Thymus (tissue), 14 donors: ENCODE results near the gene EPHA3. TPM values are rescaled to one million over a fixed set of nuclear protein-coding genes. Genes with fewer than 3 reads are reported as not detected.
A peak's percentile ranks its signal among the peaks of the same experiment; 100 is the strongest.

Source experiments
- DNase-seq, 9 donors: peaks; one replicate each; pipeline ENCODE4 v3.0.0-alpha.2; 2013; ENCODE audit warnings: low spot score in 9 of 9, low read depth in 6 of 9, missing footprints in 1 of 9
- H3K27ac ChIP-seq, 2 donors: one replicate each; pipeline ENCODE4 v1.5.1; 2013; ENCODE audit warnings: control low read depth in 1 of 2, low read depth in 1 of 2, low read length in 1 of 2, mild to moderate bottlenecking in 1 of 2, moderate library complexity in 1 of 2
- H3K27me3 ChIP-seq, 2 donors: one replicate each; pipeline ENCODE4 v1.5.1; 2013; ENCODE audit warnings: low read length in 1 of 2; ENCODE audit not compliant: control insufficient read depth in 2 of 2, insufficient read depth in 1 of 2
- H3K36me3 ChIP-seq, 2 donors: one replicate each; pipeline ENCODE4 v1.5.1; 2013; ENCODE audit warnings: low read length in 1 of 2, mild to moderate bottlenecking in 1 of 2, moderate library complexity in 1 of 2; ENCODE audit not compliant: control insufficient read depth in 2 of 2, insufficient read depth in 2 of 2
- H3K4me1 ChIP-seq, 2 donors: one replicate each; pipeline ENCODE4 v1.5.1; 2013; ENCODE audit warnings: low read length in 2 of 2; ENCODE audit not compliant: control insufficient read depth in 2 of 2, insufficient read depth in 2 of 2
- H3K4me3 ChIP-seq, 2 donors: one replicate each; pipeline ENCODE4 v1.5.1; 2013; ENCODE audit warnings: low read length in 2 of 2, control low read depth in 1 of 2, mild to moderate bottlenecking in 1 of 2
- H3K9me3 ChIP-seq, 2 donors: one replicate each; pipeline ENCODE4 v1.5.1; 2013; ENCODE audit warnings: low read length in 1 of 2, mild to moderate bottlenecking in 1 of 2; ENCODE audit not compliant: control insufficient read depth in 2 of 2, insufficient read depth in 1 of 2
- WGBS: extraction: QIAGEN DNeasy Blood & Tissue Kit; methylation state at CpG from one replicate; pipeline ENCODE4 v1.1.7; 2013; 5-methylcytosine and 5-hydroxymethylcytosine counted together
- long read RNA-seq, 10 donors: transcript quantifications; one replicate each; lab custom pipeline, GENCODE V29; 2026
- polyA plus RNA-seq: library from polyadenylated mRNA; stranded (reverse); fragments of 200-250 nt; gene quantifications from one replicate; pipeline ENCODE4 v1.2.3, GENCODE V29; 2013
- total RNA-seq: library from RNA; stranded (reverse); fragments of 120-200 nt; gene quantifications from one replicate; pipeline ENCODE4 v1.2.4, GENCODE V29; 2013
- donor health status: healthy.

Gene EPHA3
- total RNA-seq (1.9 TPM), polyA plus RNA-seq (0.73 TPM)
- long read RNA-seq, donor 1: 0 reads
- long read RNA-seq, donor 2: 0 reads
- long read RNA-seq, donor 3, partial matches to known transcripts: 0 of 1 reads
- long read RNA-seq, donor 3, other reads (novel, unspliced or antisense): 0 of 1 reads
- long read RNA-seq, donor 4: 0 reads
- long read RNA-seq, donor 5: 0 reads
- long read RNA-seq, donor 6: 0 reads
- long read RNA-seq, donor 7: 0 reads
- long read RNA-seq, donor 8: 0 reads
- long read RNA-seq, donor 9: 0 reads
- long read RNA-seq, donor 10: 0 reads

- peak within 1 kb of the TSS; percentile 25 to 32 for H3K4me3 ChIP-seq
- no peak within 1 kb of the TSS for H3K27ac ChIP-seq
- WGBS: 3% methylated on average over 32 of the region's 32 CpGs
These were observed at the start of gene EPHA3 for GRCh38 chr3:89107461-89108290. TSS of gene EPHA3 (plus strand) at chr3:89107621. CDS start at chr3:89107749, 128 bp downstream.

GRCh38 chr3:89058371-89058770 lies 49.0 kb upstream of the EPHA3 start:
- H3K9me3 ChIP-seq: no peaks in the 10 kb centered on the region
- no peaks in the 10 kb centered on the region for H3K27me3 ChIP-seq
- 94% methylated on average over 2 of the region's 2 CpGs for WGBS
- H3K4me3 ChIP-seq: no peak overlapping the region
- no peak overlapping the region for H3K27ac ChIP-seq
- no peaks in the 10 kb centered on the region for H3K36me3 ChIP-seq
- H3K4me1 ChIP-seq: no peaks in the 10 kb centered on the region
- no peak for DNase-seq

More at GRCh38 chr3:89107461-89108290, at the start of gene EPHA3:
- Histone ChIP-seq H3K9me3 (no peaks in the 10 kb centered on the region), H3K4me1 (no peaks in the 10 kb centered on the region), H3K27me3 (peaks cover 0 to 10% of the 10 kb centered on the region in 2 donors), H3K36me3 (no peaks in the 10 kb centered on the region)
- DNase-seq: peak in 7 of 9 donors; percentile 24 to 73 (median 48)

GRCh38 chr3:89059211-89059925 lies 48.1 kb upstream of the EPHA3 start:
- no peak overlapping the region for H3K27ac ChIP-seq
- no peaks in the 10 kb centered on the region for H3K27me3 ChIP-seq
- 82% methylated on average over 5 of the region's 5 CpGs for WGBS
- H3K36me3 ChIP-seq: no peaks in the 10 kb centered on the region
- no peak for DNase-seq
- H3K9me3 ChIP-seq: no peaks in the 10 kb centered on the region
- no peaks in the 10 kb centered on the region for H3K4me1 ChIP-seq
- no peak overlapping the region for H3K4me3 ChIP-seq

GRCh38 chr3:89061259-89061658 lies 46.2 kb upstream of the EPHA3 start:
- Histone ChIP-seq H3K9me3 (no peaks in the 10 kb centered on the region), H3K27me3 (no peaks in the 10 kb centered on the region), H3K27ac (no peak overlapping the region), H3K36me3 (no peaks in the 10 kb centered on the region), H3K4me1 (no peaks in the 10 kb centered on the region), H3K4me3 (no peak overlapping the region)
- WGBS: 94% methylated on average over 2 of the region's 2 CpGs
- no peak for DNase-seq

- Histone ChIP-seq H3K4me1 (no peaks in the 10 kb centered on the region), H3K27me3 (no peaks in the 10 kb centered on the region), H3K27ac (no peak overlapping the region), H3K36me3 (no peaks in the 10 kb centered on the region), H3K9me3 (no peaks in the 10 kb centered on the region), H3K4me3 (no peak overlapping the region)
- no peak for DNase-seq
- 92% methylated on average over 2 of the region's 2 CpGs for WGBS
These were observed 39.7 kb upstream of the EPHA3 start for GRCh38 chr3:89067736-89068135.

- no peak overlapping the region for H3K27ac ChIP-seq
- no peaks in the 10 kb centered on the region for H3K4me1 ChIP-seq
- H3K36me3 ChIP-seq: no peaks in the 10 kb centered on the region
- no peaks in the 10 kb centered on the region for H3K9me3 ChIP-seq
- 89% methylated on average over 2 of the region's 2 CpGs for WGBS
- no peak overlapping the region for H3K4me3 ChIP-seq
- DNase-seq: no peak
- H3K27me3 ChIP-seq: no peaks in the 10 kb centered on the region
These were observed 34.8 kb upstream of the EPHA3 start for GRCh38 chr3:89072642-89073041.

GRCh38 chr3:89079944-89080343 lies 27.5 kb upstream of the EPHA3 start:
- WGBS: 90% methylated on average over 1 of the region's 1 CpG
- DNase-seq: no peak
- Histone ChIP-seq H3K36me3 (no peaks in the 10 kb centered on the region), H3K27ac (no peak overlapping the region), H3K27me3 (no peaks in the 10 kb centered on the region), H3K4me1 (no peaks in the 10 kb centered on the region), H3K4me3 (no peak overlapping the region), H3K9me3 (no peaks in the 10 kb centered on the region)

- Histone ChIP-seq H3K4me1 (no peaks in the 10 kb centered on the region), H3K4me3 (no peak overlapping the region), H3K9me3 (no peaks in the 10 kb centered on the region), H3K27me3 (no peaks in the 10 kb centered on the region), H3K27ac (no peak overlapping the region), H3K36me3 (no peaks in the 10 kb centered on the region)
- WGBS: 95% methylated on average over 1 of the region's 1 CpG
- no peak for DNase-seq
These were observed 19.6 kb upstream of the EPHA3 start for GRCh38 chr3:89087851-89088250.

GRCh38 chr3:89098173-89098572 lies 9.2 kb upstream of the EPHA3 start:
- Histone ChIP-seq H3K27me3 (no peaks in the 10 kb centered on the region), H3K9me3 (no peaks in the 10 kb centered on the region), H3K4me1 (no peaks in the 10 kb centered on the region), H3K36me3 (no peaks in the 10 kb centered on the region), H3K27ac (no peak overlapping the region), H3K4me3 (no peak overlapping the region)
- 94% methylated on average over 3 of the region's 3 CpGs for WGBS
- DNase-seq: no peak
